Measurements from ENCODE around the gene CNOT1.

Gene CNOT1

GRCh38 chr16:58518980-58519368 is 110.7 kb downstream of the CNOT1 start:
- no peak for DNase-seq (ENCODE audit: low read depth in 2 of 2, low spot score in 1 of 2)

GRCh38 chr16:58518083-58518979 is 111.3 kb downstream of the CNOT1 start:
- DNase-seq (ENCODE audit: low read depth in 2 of 2, low spot score in 1 of 2): no peak

GRCh38 chr16:58516768-58517107 is 112.9 kb downstream of the CNOT1 start:
- no peak for DNase-seq (ENCODE audit: low read depth in 2 of 2, low spot score in 1 of 2)

- no peak for DNase-seq (ENCODE audit: low read depth in 2 of 2, low spot score in 1 of 2)
These were observed 113.5 kb downstream of the CNOT1 start for GRCh38 chr16:58515871-58516767.

GRCh38 chr16:58515125-58515870 is 114.3 kb downstream of the CNOT1 start, which contains the start of gene SETD6:
TSS of gene SETD6 (plus strand) at chr16:58515517. CDS start at chr16:58515538, 21 bp downstream.
- peak; percentile 31 to 44 for DNase-seq (ENCODE audit: low read depth in 2 of 2, low spot score in 1 of 2)

GRCh38 chr16:58513874-58514273 is 115.8 kb downstream of the CNOT1 start:
- DNase-seq (ENCODE audit: low read depth in 2 of 2, low spot score in 1 of 2): no peak

- peak; percentile 67 to 75 for DNase-seq (ENCODE audit: low read depth in 2 of 2, low spot score in 1 of 2)
These were observed 117.5 kb downstream of the CNOT1 start for GRCh38 chr16:58511933-58512815.

- DNase-seq (ENCODE audit: low read depth in 2 of 2, low spot score in 1 of 2): no peak
These were observed 118.6 kb downstream of the CNOT1 start for GRCh38 chr16:58510776-58511628.

- no peak for DNase-seq (ENCODE audit: low read depth in 2 of 2, low spot score in 1 of 2)
These were observed 119.4 kb downstream of the CNOT1 start for GRCh38 chr16:58510097-58510775.

- no peak for DNase-seq (ENCODE audit: low read depth in 2 of 2, low spot score in 1 of 2)
These were observed 120.2 kb downstream of the CNOT1 start for GRCh38 chr16:58509256-58510096.

- no peak for DNase-seq (ENCODE audit: low read depth in 2 of 2, low spot score in 1 of 2)
These were observed 120.9 kb downstream of the CNOT1 start for GRCh38 chr16:58508671-58509251.

GRCh38 chr16:58507963-58508670 is 121.5 kb downstream of the CNOT1 start:
- DNase-seq (ENCODE audit: low read depth in 2 of 2, low spot score in 1 of 2): no peak

GRCh38 chr16:58507195-58507962 is 122.2 kb downstream of the CNOT1 start:
- DNase-seq (ENCODE audit: low read depth in 2 of 2, low spot score in 1 of 2): no peak

- DNase-seq (ENCODE audit: low read depth in 2 of 2, low spot score in 1 of 2): no peak
These were observed 123.1 kb downstream of the CNOT1 start for GRCh38 chr16:58506241-58507194.

All from stimulated activated CD8-positive, alpha-beta memory T cell treated with anti-CD3 and anti-CD28 coated beads, Interleukin-4, amount 100 ng/mL, for 1 hour (primary cell).